Measurements from ENCODE around the gene UBQLN4.

DNA sequence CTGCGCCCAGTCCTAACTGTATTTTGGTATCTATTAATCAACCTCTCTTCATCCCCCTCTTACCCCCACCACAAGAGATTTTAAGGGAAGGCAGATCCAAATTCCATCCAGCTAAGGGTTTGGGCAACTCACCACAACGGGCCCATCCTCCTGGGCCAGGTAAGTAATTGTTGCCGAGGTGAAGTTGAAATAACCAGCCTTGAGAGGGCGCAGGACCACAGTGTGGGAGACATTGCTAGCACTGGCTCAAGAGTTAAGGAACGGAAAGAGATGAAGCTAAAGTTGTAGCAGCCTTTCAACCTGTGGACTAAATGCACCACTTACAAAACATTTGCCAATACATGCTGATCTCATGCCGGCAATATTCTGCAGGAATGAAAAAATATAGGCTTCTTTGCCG lies 38.8 kb downstream of the UBQLN4 start:
- TF ChIP-seq, protein P1, sequence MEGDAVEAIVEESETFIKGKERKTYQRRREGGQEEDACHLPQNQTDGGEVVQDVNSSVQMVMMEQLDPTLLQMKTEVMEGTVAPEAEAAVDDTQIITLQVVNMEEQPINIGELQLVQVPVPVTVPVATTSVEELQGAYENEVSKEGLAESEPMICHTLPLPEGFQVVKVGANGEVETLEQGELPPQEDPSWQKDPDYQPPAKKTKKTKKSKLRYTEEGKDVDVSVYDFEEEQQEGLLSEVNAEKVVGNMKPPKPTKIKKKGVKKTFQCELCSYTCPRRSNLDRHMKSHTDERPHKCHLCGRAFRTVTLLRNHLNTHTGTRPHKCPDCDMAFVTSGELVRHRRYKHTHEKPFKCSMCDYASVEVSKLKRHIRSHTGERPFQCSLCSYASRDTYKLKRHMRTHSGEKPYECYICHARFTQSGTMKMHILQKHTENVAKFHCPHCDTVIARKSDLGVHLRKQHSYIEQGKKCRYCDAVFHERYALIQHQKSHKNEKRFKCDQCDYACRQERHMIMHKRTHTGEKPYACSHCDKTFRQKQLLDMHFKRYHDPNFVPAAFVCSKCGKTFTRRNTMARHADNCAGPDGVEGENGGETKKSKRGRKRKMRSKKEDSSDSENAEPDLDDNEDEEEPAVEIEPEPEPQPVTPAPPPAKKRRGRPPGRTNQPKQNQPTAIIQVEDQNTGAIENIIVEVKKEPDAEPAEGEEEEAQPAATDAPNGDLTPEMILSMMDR (IDR thresholded peaks at IDR 0.05) = no peak
- TF ChIP-seq POLR2A (IDR thresholded peaks at IDR 0.05) = no peak
- TF ChIP-seq EP300 (IDR thresholded peaks at IDR 0.05) = no peak
- TF ChIP-seq POLR2AphosphoS5 (IDR thresholded peaks at IDR 0.05) = no peak
